GM19438 (cell line): ENCODE results near the gene ALG6.
"Not testable (repeated sequence)": the region's sequence is repeated elsewhere in the genome, so short reads cannot be mapped to it uniquely, and the experiment has no call there.

ENCODE experiments used
- ATAC-seq: cut with Tn5 transposase; IDR thresholded peaks from one replicate; pipeline ENCODE4 v1.9.1; 2021; ENCODE audit warnings: low read depth; ENCODE audit not compliant: unreplicated experiment

The ALG6 gene

GRCh38 chr1:63411066-63411465 lies 43.6 kb downstream of the ALG6 start:
- no peak for ATAC-seq

DNA sequence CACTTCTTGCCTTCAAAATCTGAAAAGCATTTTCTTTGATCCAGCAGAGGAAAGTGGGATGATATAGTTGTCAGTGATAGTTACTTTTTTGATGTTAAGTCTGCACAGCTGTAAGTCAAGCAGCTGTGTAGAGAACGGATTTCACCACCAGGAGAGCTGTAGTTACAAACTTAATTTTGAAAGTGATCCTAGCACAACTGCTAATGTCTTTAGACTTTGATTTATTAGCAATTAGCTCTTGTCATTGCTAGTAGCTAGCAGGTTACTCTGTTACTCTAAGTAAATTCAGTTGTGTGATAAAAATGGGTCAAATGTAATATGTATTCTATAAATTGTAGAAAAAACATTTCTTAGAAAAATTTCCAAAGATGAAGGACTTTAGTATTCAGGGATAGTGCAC lies 46.0 kb downstream of the ALG6 start:
- no peak for ATAC-seq

DNA sequence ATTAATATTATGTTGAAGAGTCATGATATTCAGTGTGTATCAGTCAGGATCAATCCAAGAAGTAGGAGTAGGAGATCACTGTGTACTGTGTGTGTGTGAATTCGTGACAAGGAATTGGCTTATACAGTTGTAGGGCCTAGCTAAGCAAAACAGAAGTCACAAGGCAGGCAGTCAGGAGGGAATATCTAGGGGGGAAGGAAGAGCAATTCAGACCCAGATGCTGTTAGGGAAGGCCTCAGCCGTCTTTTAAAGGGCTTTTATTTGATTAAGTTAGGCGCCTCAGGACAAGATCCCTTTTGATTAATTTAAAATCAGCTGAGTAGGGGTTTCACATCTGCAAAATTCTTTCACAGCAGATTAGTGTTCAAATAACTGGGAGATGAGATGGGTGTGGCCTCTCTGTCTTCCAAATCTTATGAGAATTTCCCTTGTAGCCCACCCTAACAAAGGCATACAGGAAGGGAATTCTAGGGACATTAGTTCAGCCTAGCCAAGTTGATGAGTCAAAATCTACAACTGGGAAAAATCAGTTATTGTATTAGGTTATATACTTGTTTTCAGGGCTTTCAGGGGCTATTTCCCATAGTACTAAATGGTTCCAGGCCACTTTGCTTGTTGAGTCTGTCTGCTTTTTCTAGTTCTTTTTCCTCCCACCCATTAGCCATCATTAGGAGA lies 47.4 kb downstream of the ALG6 start:
- ATAC-seq: no peak

GRCh38 chr1:63418101-63418500 lies 50.7 kb downstream of the ALG6 start:
- ATAC-seq: no peak

GRCh38 chr1:63420746-63421145 lies 53.3 kb downstream of the ALG6 start:
- not testable (repeated sequence) for ATAC-seq

- ATAC-seq: no peak
Observed at GRCh38 chr1:63423649-63424048, 56.2 kb downstream of the ALG6 start.

DNA sequence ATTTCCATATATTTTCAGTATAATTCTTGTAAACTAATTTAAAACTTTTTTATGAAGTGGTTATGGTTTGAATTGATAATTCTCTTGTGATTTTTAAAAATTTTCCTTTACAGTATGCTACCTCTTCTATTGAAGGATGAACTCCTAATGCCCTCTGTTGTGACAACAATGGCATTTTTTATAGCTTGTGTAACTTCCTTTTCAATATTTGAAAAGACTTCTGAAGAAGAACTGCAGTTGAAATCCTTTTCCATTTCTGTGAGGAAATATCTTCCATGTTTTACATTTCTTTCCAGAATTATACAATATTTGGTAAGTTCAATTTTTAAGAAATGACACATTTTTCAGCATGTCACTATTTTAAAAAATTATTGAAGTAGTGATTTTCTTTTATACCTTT lies 61.4 kb downstream of the ALG6 start:
- ATAC-seq: no peak

- no peak for ATAC-seq
Observed at GRCh38 chr1:63429281-63429680, 61.9 kb downstream of the ALG6 start.

GRCh38 chr1:63435161-63435560 lies 67.7 kb downstream of the ALG6 start:
- no peak for ATAC-seq

DNA sequence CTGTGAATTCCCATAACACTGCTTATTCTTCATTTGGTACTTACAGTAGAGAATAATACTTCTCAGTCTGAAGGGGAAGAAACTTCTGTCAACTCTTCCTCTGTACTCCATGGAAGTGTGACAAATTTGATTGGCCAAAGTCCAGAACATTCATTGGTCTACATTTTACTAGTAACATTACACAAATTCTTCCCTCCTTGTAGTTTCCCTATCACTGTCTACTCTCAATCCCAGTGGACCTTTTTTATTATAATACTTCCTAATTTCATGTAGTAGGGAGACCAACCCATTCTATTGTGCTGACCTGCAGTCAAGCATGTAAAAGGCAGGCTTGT lies 74.7 kb downstream of the ALG6 start:
- ATAC-seq: no peak

GRCh38 chr1:63448731-63449246 lies 81.4 kb downstream of the ALG6 start:
- no peak for ATAC-seq

- ATAC-seq: no peak
Observed at GRCh38 chr1:63450416-63450815, 83.0 kb downstream of the ALG6 start.

DNA sequence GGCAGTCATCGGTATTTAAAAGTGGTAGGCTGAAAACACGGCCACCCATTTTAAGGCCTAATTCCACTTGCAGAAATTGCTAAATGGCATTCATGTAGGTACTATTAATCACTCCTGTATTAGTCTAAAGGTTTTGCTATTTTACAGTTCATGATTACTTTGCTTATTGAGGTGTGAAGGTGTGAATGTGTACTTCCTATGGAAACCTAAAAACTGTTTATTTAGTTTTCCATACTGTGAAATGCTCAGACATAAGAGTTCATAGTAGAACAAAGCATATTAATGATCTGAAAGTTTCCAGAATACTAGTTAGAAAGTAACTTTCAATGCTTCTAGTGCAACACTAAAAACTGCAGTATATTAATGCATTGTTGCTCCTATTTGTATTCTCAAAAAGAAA lies 85.8 kb downstream of the ALG6 start:
- ATAC-seq: no peak

DNA sequence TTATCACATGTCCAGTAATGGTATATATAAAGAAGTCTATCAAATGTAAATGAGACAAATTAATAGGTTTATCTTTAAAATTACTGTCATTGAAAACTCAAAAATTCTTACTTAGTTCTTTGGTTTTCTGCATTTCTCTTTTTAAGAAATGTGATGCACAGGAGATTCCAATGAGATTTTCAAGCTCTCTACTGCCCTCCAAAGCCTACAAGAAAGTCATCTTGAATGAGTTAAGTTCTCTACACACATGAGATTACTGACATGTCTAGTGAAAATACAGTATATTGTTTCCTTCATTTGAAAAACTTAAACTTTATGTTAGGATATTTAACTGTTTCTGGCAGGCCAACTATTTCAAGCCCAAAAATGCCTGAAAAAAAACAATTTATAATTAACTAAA lies 86.8 kb downstream of the ALG6 start:
- ATAC-seq: no peak

DNA sequence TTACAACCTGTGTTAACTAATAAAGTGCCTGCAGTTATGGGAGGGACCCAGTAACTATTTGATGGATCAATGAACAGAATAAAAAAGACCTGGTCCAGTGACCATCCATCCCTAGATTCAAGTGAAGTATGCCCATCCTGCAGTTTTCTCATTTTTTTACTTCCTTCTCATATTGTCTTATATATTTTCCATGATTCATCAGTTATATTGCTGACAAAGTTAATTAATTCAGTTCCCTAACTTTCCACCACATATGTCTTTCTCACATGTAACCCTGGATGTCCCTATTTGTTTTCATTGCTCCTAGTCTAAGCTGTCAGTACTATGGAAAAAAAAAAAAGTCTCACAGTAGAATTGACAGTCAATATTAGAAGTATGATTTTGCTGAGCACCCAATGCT lies 91.3 kb downstream of the ALG6 start:
- ATAC-seq: no peak

GRCh38 chr1:63461661-63462230 lies 94.3 kb downstream of the ALG6 start:
- no peak for ATAC-seq

GRCh38 chr1:63463248-63463647 lies 95.8 kb downstream of the ALG6 start:
- no peak for ATAC-seq

DNA sequence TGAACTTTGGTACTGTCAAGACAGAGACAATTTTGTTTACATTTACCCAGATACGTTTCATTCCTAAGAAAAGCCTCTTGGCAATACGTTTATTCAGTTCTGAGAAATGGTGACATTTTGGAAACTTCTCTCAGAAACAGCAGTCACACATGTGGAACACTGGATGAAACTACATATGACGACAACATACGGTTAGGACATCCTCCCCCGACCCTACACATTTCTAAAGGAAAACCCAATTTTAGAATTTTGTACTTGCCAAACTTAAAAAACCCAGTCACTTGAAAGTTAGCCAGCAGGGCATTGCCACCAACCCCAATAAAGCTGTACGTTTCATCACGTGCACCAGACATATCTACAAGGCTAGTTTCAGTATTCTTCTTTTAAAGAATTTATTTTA lies 98.8 kb downstream of the ALG6 start:
- no peak for ATAC-seq

- ATAC-seq: no peak
Observed at GRCh38 chr1:63466759-63467158, 99.3 kb downstream of the ALG6 start.

DNA sequence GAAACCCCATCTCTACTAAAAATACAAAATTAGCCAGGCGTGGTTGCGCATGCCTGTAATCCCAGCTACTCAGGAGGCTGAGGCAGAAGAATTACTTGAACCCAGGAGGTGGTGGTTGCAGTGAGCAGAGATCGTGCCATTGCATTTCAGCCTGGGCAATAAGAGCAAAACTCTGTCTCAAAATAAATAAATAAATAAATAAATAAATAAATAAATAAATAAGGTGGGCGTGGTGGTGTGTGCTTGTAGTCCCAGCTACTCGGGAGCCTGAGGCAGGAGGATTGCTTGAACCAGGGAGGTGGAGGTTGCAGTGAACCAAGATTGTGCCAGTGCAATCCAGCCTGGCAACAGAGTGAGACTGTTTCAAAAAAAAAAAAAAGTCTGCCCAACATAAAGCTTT lies 101.3 kb downstream of the ALG6 start:
- ATAC-seq: not testable (repeated sequence)

GRCh38 chr1:63475761-63476160 lies 108.3 kb downstream of the ALG6 start:
- ATAC-seq: no peak

- ATAC-seq: no peak
Observed at GRCh38 chr1:63480057-63480456, 112.6 kb downstream of the ALG6 start.

GRCh38 chr1:63486629-63487028 lies 119.2 kb downstream of the ALG6 start:
- ATAC-seq: no peak
